HG03432 (cell line): ENCODE measurements around the gene LRMDA.

Experiments
- ATAC-seq: cut with Tn5 transposase; IDR thresholded peaks from one replicate; pipeline ENCODE4 v1.9.1; 2021; ENCODE audit warnings: mild to moderate bottlenecking, moderate library complexity; ENCODE audit not compliant: unreplicated experiment

Gene LRMDA

GRCh38 chr10:75443362-75443761, 11.9 kb downstream of the LRMDA start:
- no peak for ATAC-seq

DNA sequence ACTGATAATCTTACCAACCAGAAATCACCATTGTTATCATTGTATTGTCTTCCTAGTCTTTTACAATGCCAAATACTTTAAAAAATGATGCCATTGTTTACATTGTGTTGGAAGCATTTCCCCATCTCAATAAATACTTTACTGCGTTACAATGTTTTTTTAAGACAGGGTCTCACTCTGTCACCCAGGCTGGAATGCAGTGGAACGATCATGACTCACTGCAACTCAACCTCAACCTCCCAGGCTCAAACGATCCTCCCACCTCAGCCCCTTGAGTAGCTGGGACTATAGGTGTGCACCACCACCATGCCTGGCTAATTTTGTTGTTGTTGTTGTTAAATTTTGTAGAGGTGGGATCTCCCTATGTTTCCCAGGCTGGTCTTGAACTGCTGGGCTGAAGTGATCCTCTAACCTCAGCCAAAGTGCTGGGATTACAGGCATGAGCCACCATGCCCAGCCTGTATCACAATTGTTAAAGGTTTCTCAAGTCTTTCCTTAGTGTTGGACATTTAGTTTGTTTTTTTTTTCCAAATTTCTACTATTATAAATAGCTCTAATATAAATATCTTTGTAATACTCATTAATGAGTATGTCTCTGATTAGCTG, 13.5 kb downstream of the LRMDA start:
- ATAC-seq: no peak

- no peak for ATAC-seq
These were observed 15.1 kb downstream of the LRMDA start for GRCh38 chr10:75446508-75446907.

DNA sequence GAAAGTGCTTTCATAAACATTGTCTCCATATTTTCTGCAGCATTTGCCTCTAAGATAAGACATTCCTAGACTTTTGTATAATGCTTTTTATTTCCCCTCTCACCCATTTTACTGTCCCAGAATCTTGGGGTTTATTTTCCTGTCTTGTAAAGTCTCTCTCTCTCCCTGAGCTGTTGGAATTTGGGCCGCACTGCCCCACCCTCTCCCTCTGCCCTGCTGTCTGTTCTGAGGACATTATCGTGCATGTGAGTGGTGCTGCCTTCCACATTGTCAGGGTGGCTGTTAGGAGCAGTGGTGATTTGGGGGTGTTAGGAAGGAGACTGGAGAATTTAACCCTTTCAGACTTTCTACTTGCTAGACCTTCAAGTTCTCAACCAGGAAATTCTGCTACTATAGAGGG, 16.7 kb downstream of the LRMDA start:
- ATAC-seq: no peak

DNA sequence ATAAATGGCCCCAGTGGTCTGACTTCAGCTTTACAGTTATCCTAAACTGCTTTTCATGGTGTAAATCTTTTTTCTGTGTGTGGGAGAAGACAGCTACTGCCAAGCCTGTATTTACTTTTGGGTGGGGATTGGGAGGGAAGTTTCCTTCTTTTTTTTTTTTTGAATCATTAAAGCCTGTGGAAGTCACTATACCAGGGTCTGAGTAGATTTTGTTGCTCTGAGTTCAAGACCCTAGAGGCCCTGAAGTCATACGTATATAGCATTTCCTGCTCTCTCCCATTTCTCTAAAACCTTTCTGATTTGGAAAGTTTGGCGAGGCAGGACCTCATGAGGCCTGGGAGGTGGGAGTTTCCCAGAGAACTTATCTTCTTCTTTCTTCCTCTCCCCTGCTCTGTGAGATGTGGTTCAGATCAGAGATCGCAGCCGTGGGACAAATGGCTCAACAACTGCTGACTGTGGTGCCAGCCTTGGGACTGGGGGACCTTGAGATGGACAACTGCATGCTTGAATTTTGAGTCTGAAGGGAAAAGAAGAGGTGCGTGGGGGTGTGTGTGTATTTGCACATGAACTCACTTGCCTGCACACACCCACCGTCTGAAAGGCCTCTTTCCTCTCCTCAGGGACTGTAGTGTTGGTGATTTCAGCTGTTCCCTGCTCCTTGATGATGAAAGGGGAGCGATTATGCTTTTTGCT, 18.1 kb downstream of the LRMDA start:
- no peak for ATAC-seq

GRCh38 chr10:75450075-75450445, 18.6 kb downstream of the LRMDA start:
- no peak for ATAC-seq

DNA sequence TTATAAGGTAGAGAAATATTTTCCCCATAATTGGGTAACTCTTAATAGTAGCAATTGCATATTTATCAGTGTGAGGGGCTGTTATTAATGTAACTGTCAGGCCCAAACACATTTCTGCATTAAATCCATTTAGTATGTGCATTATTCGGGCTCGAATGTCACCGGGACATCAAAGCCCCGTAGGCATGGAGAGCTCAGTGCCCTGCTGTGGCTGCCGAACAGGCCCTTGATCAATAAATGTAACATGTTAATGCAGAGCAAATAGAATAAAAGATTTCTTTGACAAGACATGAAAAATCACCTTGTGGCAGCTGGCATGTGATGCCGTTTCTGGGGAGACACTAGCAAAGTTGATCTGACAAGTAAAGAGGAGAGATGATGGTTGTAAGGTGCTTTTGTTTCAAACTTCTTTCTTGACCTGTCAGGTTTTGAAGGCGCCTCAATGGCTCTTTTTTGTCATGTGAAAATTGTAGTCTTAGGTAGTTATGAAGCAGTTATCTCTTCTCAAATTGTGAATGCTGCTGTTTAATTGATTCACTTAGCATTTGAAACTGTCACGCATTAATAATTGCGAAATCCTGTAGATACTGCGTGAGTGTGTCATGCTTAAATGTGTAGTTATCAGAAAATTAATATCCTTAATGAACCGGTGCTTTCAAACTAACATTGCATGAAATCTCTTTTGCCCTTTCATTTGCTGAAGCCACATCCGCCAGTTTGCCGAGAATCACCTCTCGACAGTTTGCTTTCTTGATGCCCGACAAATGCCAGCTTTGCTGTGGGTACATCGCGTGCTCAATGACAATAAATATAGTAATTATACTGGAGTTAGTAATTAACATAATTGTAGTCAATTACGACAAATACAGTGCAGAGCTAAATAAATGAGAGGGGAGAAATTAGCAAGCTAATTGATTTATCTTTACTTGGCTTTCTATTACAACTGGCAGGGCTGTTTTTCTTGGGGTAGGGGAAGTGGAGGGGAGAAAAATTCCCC, 19.5 kb downstream of the LRMDA start:
- no peak for ATAC-seq

DNA sequence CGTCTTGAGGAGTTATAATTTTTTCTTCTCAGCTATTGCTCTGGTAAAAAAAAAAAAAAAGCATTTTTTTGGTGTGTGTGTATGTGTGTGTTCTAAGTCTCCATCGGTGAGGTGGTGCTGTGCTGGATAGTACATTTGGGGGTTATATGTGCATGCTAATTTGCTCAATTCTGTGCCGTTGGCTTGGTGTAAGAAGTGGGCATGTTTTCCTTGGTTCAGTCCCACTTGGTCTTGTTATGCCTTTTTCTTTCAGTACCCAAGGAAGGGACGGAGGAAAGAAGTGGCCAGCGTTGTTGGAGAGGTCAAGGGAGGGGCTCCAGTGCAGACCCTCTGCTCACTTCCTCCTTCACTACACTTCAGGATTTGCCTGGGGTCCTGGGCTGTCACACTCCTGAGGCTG, 20.4 kb downstream of the LRMDA start:
- no peak for ATAC-seq

GRCh38 chr10:75452997-75453396, 21.6 kb downstream of the LRMDA start:
- ATAC-seq: no peak

- no peak for ATAC-seq
These were observed 24.7 kb downstream of the LRMDA start for GRCh38 chr10:75456122-75456521.

GRCh38 chr10:75460059-75460458, 28.6 kb downstream of the LRMDA start:
- ATAC-seq: no peak

- ATAC-seq: no peak
These were observed 30.5 kb downstream of the LRMDA start for GRCh38 chr10:75461672-75462649.

- no peak for ATAC-seq
These were observed 31.4 kb downstream of the LRMDA start for GRCh38 chr10:75462865-75463264.

DNA sequence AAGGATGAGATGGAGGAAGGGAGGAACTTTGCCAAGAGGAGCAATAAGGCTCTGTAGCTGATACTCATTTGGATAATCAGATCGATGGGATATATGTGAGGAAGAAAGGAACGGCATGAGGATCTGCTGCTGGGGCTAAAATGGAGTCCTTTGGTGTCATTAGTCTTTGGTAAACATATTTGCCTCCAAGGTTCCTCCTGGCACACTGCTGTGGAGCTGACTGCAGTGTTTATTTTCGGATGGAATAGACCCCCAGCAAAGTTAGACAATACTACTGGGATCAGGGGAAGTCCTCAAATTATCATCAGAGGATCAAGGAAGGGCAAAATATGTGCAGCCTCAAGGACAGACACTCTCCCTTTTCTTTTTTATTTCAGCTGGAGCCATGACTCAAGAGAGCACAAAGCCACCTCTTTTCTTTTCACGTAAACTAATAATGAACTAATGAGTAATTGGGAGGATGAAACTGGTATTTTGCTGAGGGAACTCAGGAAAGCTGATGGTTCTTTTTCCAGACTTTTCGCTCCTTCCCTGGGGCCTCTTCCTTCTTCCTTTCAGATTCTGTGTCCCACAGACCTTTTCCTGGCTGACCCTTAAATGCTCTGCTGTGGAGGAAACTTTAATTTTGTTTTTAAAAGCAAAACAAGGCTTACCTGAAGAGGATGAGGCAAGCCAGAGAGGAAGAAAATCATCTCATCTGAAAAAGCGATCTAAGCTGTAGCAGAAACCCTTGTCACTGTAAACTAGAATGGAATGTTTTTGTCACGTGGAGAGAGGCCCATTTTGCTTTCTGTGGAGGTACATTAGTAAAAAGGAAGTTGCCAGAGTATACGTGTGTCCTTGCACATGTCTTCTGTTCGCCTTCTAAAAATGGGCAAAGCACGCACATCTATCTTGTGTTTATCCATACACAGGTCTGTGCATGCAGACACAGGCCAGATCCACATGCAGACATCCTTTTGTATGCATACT, 33.3 kb downstream of the LRMDA start:
- no peak for ATAC-seq

DNA sequence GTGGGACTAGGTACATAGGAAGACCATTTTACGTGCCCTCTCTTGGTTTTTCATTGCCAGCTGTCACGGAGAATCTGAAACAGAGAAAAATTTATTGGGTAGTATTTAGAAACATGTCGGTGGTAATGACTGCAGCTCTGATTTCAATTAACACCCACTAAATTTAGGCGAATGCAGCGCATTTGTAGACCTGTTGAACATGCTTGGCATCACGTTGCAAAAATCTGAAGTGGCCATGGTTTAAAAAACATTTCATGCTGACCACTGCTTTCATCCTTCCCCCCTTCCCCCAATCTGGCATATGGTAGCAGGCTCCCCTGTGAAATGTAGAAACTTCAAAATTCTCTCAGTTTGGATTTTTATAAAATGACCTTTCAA, 34.0 kb downstream of the LRMDA start:
- no peak for ATAC-seq

DNA sequence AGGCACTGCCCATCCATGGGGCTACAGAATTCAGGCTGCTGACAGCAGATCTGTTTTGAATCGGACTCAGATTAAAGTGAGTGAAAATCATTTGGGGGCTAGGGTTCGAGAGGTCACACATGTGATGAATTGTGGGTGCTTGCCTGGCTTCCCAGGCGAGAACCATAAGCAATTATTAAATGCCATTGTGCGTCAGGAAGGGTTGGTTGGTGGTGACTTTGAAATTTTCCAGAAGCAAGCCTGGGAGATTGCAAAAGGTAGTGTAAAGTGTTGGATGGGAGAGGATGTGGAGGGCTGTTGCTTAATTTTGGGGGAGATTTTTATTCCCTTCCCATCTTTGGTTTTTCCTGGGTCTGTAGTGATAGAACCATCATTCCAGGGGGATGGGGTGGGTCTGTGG, 34.6 kb downstream of the LRMDA start:
- no peak for ATAC-seq

- ATAC-seq: no peak
These were observed 35.5 kb downstream of the LRMDA start for GRCh38 chr10:75466886-75467285.

GRCh38 chr10:75468612-75469005, 37.2 kb downstream of the LRMDA start:
- no peak for ATAC-seq

- no peak for ATAC-seq
These were observed 37.7 kb downstream of the LRMDA start for GRCh38 chr10:75469006-75469616.
